Upper lobe of left lung (tissue), 6 donors: ENCODE measurements around the gene RASA1. TPM values are rescaled to one million over a fixed set of nuclear protein-coding genes. Genes with fewer than 3 reads are reported as not detected.
A peak's percentile ranks its signal among the peaks of the same experiment; 100 is the strongest.
"Not testable (repeated sequence)": the region's sequence is repeated elsewhere in the genome, so short reads cannot be mapped to it uniquely, and the experiment has no call there.

Experiments used
- ATAC-seq, 2 donors: fragments of 200-7000 bp; cut with Tn5 transposase; one replicate each; pipeline ENCODE4 v1.9.1; 2022; ENCODE audit warnings: mild to moderate bottlenecking in 2 of 2, moderate library complexity in 2 of 2; ENCODE audit not compliant: low FRiP score in 2 of 2
- DNase-seq, 2 donors: peaks; one replicate each; pipeline ENCODE4 v3.0.0-alpha.2; 2019 to 2020
- H3K27ac ChIP-seq, 4 donors: fragments of 200-600 bp; sonication (generic); one replicate each; pipeline ENCODE4 v1.5.1; 2016 to 2019
- H3K27me3 ChIP-seq, 4 donors: fragments of 200-600 bp; sonication (generic); one replicate each; pipeline ENCODE4 v1.5.1; 2017 to 2019
- H3K36me3 ChIP-seq, 4 donors: fragments of 200-600 bp; sonication (generic); one replicate each; pipeline ENCODE4 v1.5.1; 2016 to 2019
- H3K4me1 ChIP-seq, 4 donors: fragments of 200-600 bp; sonication (generic); one replicate each; pipeline ENCODE4 v1.5.1; 2018 to 2019
- H3K4me3 ChIP-seq, 4 donors: fragments of 200-600 bp; sonication (generic); one replicate each; pipeline ENCODE4 v1.5.1; 2017 to 2019; ENCODE audit warnings: mild to moderate bottlenecking in 2 of 4, moderate library complexity in 1 of 4
- H3K9me3 ChIP-seq, 4 donors: fragments of 200-600 bp; sonication (generic); one replicate each; pipeline ENCODE4 v1.5.1; 2018 to 2019
- CTCF ChIP-seq, 6 experiments: fragments of 450-650 bp in 4 of 6; fragments of 200-600 bp in 2 of 6; sonication (generic) in 2 of 6; IDR thresholded peaks; one replicate each; pipeline ENCODE4 v1.5.1; 2016 to 2019; ENCODE audit warnings: antibody characterized with exemption in 6 of 6
- EP300 ChIP-seq, 4 donors: sonication (generic); formaldehyde crosslinking; IDR thresholded peaks; one replicate each; pipeline ENCODE4 v1.5.1; 2017; ENCODE audit warnings: antibody characterized with exemption in 4 of 4, control low read depth in 2 of 4
- POLR2A ChIP-seq, 4 donors: fragments of 450-650 bp; IDR thresholded peaks; one replicate each; pipeline ENCODE4 v1.5.1; 2016 to 2017; ENCODE audit warnings: antibody characterized with exemption in 4 of 4, mild to moderate bottlenecking in 2 of 4
- POLR2AphosphoS5 ChIP-seq, 2 donors: sonication (generic); formaldehyde crosslinking; IDR thresholded peaks; one replicate each; pipeline ENCODE4 v1.5.1; 2017; ENCODE audit warnings: antibody characterized with exemption in 2 of 2
- WGBS, 2 donors: methylation state at CpG; one replicate each; pipeline ENCODE4 v1.1.5; 2017 to 2018; 5-methylcytosine and 5-hydroxymethylcytosine counted together
- total RNA-seq, 6 donors: library from RNA; depleted of rRNA in 4 of 6; stranded (reverse); fragments of >200 nt in 4 of 6; gene quantifications; one replicate each; pipeline versions ENCODE4 v1.1.0 to v1.2.1, GENCODE V29; 2016 to 2021
- donor health status: DM: no; HTN: no; CAD: no; lungs with moderate emphysema.
- donor health status: DM: no; HTN: yes; CAD: no; lungs with severe emphysema.

RASA1 gene
- total RNA-seq, 6 donors from 2014 or later, result 29.2 to 43.9 (median 30.9) TPM

- 94 to 95% methylated on average over 6 of the region's 6 CpGs for WGBS, 2 donors
- no peak for DNase-seq
- Histone ChIP-seq H3K27me3 (no peaks in the 10 kb centered on the region), H3K36me3 (peaks cover 2 to 11% (median 3%) of the 10 kb centered on the region in 4 donors), H3K4me3 (no peak overlapping the region), H3K9me3 (no peaks in the 10 kb centered on the region), H3K4me1 (peaks cover 8 to 40% (median 29%) of the 10 kb centered on the region in 4 donors), H3K27ac (no peak overlapping the region)
- TF ChIP-seq CTCF (IDR thresholded peaks at IDR 0.05) (no peak), POLR2AphosphoS5 (IDR thresholded peaks at IDR 0.05) (no peak), POLR2A (IDR thresholded peaks at IDR 0.05) (no peak), EP300 (IDR thresholded peaks at IDR 0.05) (no peak)
- ATAC-seq, result no peak
Observed at GRCh38 chr5:87300176-87300575, 32.5 kb downstream of the RASA1 start.

- TF ChIP-seq POLR2AphosphoS5 (IDR thresholded peaks at IDR 0.05) (no peak), POLR2A (IDR thresholded peaks at IDR 0.05) (no peak), EP300 (IDR thresholded peaks at IDR 0.05) (no peak), CTCF (IDR thresholded peaks at IDR 0.05) (no peak)
- ATAC-seq (peak; percentile 69 to 83), DNase-seq (peak in 1 of 2 donors; percentile 51)
- WGBS, 2 donors, result 77 to 85% methylated on average over 2 of the region's 2 CpGs
- Histone ChIP-seq H3K27me3 (no peaks in the 10 kb centered on the region), H3K36me3 (peaks cover 2 to 16% (median 3%) of the 10 kb centered on the region in 4 donors), H3K27ac (no peak overlapping the region), H3K4me3 (no peak overlapping the region), H3K4me1 (peaks cover 8 to 39% (median 29%) of the 10 kb centered on the region in 4 donors), H3K9me3 (no peaks in the 10 kb centered on the region)
Observed at GRCh38 chr5:87300744-87301143, 33.1 kb downstream of the RASA1 start.

GRCh38 chr5:87302061-87302460 is 34.4 kb downstream of the RASA1 start:
- peaks cover 8 to 28% (median 21%) of the 10 kb centered on the region in 4 donors for H3K4me1 ChIP-seq
- no peak overlapping the region for H3K27ac ChIP-seq
- DNase-seq, result no peak
- no peaks in the 10 kb centered on the region for H3K9me3 ChIP-seq
- peaks cover 2 to 16% (median 3%) of the 10 kb centered on the region in 4 donors for H3K36me3 ChIP-seq
- ATAC-seq, result no peak
- H3K4me3 ChIP-seq, result no peak overlapping the region
- TF ChIP-seq POLR2A (IDR thresholded peaks at IDR 0.05) (no peak), POLR2AphosphoS5 (IDR thresholded peaks at IDR 0.05) (no peak), CTCF (IDR thresholded peaks at IDR 0.05) (no peak), EP300 (IDR thresholded peaks at IDR 0.05) (no peak)
- no peaks in the 10 kb centered on the region for H3K27me3 ChIP-seq

- TF ChIP-seq POLR2AphosphoS5 (IDR thresholded peaks at IDR 0.05) (no peak), CTCF (IDR thresholded peaks at IDR 0.05) (no peak), POLR2A (IDR thresholded peaks at IDR 0.05) (no peak), EP300 (IDR thresholded peaks at IDR 0.05) (no peak)
- Histone ChIP-seq H3K9me3 (no peaks in the 10 kb centered on the region), H3K4me3 (no peak overlapping the region), H3K27ac (no peak overlapping the region), H3K36me3 (peaks cover 2 to 16% (median 3%) of the 10 kb centered on the region in 4 donors), H3K4me1 (peaks cover 0 to 15% (median 12%) of the 10 kb centered on the region in 4 donors), H3K27me3 (no peaks in the 10 kb centered on the region)
- 89 to 96% methylated on average over 2 of the region's 2 CpGs for WGBS, 2 donors
- ATAC-seq (no peak), DNase-seq (no peak)
Observed at GRCh38 chr5:87303324-87303723, 35.6 kb downstream of the RASA1 start.

- H3K4me1 ChIP-seq, H3K27ac ChIP-seq, ATAC-seq, H3K4me3 ChIP-seq, H3K27me3 ChIP-seq, DNase-seq, H3K9me3 ChIP-seq: not testable (repeated sequence)
- WGBS, 2 donors, result 96 to 98% methylated on average over 2 of the region's 2 CpGs
- peaks cover 2 to 16% (median 3%) of the 10 kb centered on the region in 4 donors for H3K36me3 ChIP-seq
Observed at GRCh38 chr5:87306090-87306489, 38.4 kb downstream of the RASA1 start.
